GM10847 (cell line): ENCODE measurements around the gene POLR1A.

ENCODE experiments used
- POLR2A ChIP-seq: IDR thresholded peaks from 2 replicates; pipeline ENCODE4 v1.6.1; 2011; ENCODE audit not compliant: insufficient read length; ENCODE audit errors: extremely low read depth

Gene POLR1A

DNA sequence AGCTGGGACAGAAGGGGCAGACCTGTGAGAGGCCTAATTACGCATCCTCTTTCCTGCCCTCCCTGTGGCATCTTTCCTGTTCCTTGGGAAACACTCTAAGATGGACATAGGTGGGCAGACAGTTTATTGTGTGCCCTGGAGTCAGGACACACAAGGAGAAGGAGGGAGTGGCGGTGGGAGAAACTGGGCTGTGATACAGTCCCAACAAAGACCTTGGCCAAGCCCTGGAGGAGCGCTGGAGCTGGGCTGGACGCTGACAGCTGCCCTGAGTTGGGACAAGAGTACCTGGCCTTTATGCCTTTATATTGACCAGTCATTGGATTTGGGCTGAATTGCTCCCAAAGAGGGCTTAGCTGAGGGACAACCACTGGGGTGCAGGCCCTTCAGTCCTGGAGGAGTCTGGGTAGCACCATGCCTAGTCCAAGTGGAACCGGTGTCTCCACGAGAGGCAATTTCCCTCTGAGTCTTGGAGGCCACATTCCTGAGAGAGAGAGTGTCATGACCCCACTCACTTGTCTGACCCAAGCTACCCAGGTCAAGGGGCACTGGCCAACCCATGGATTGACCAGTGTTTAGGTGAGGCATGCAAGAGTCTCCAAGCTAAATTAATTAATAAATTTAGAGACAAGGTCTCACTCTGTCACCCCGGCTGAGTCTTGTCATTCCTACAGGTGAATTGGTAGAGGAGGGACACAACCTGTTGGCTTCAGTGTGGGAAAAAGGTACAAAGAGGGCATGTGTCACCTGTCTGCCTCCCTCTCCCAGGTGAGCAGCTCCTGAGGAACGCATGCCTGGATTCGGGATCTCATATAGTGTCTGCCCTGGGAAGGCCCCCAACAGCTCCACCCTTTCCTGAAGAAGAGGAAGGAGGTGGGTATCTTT is 109.8 kb downstream of the POLR1A start:
- TF ChIP-seq POLR2A: no peak

DNA sequence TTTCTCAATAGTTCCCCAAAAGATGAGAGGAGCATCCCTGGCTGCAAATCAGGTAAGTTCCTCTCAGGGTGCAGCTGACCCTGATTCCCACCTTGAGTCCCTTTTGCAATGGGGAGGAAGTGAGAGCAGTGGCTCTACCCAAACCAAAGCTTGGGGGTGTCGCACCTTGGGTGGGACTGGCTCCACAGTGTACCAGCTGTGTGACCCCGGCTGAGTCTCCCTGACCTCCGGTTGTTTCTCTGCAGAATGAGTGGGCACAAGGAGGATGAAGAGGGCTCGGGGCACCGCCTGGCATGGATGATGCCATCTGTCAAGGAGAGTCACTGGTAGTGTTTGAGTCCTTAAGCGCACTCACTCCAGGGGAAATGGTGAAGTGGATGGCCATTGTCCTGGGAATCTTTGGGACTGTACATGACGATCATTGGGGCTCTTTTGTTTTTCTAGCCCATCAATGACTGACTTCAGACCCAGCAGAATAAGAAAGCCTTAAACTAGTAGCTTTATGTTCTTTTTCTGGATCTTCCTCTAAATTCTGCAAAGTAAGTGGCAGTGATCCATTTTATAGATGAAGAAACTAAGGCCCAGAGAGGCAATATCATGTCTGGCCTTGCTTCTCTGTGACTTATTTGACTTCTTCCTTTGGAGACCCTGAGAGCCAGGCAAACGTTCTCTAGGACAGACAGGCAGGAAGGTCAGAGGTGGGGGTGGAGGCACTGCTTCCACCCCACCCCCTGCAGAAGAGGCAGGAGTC is 110.6 kb downstream of the POLR1A start:
- no peak for TF ChIP-seq POLR2A

DNA sequence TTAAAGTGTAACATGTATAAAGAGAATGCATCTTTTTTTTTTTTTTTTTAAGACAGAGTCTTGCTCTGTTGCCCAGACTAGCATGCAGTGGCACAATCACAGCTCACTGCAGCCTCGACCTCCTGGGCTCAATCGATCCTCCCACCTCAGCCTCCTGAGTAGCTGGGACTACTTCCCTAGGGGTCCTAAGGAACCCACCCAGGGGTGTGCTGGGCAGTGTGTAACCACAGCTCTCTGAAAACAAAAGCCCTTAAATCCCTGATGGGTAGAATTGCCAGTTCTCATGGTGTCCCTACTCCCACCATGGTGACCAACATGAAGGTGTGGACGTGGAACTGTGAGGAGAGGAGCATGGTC is 111.3 kb downstream of the POLR1A start:
- no peak for TF ChIP-seq POLR2A

DNA sequence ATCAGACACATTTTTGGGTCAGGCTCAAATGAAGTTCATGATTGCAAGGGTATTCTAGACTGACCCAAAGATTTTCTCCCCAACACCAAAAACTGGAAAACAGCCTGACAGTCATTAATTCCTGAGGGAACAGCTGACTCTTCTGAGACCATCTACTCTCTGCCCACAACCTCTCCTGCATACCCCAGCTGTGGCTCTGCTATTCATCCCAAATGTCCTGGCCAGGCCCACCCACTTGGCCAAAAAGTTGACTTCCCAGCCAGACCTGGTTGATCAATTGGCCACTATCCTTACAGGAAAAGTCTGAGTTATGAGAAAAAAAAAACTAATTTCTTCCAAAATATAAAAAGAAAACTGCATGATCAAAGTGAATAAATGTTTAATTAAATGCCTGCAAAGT is 113.1 kb downstream of the POLR1A start:
- TF ChIP-seq POLR2A: no peak

DNA sequence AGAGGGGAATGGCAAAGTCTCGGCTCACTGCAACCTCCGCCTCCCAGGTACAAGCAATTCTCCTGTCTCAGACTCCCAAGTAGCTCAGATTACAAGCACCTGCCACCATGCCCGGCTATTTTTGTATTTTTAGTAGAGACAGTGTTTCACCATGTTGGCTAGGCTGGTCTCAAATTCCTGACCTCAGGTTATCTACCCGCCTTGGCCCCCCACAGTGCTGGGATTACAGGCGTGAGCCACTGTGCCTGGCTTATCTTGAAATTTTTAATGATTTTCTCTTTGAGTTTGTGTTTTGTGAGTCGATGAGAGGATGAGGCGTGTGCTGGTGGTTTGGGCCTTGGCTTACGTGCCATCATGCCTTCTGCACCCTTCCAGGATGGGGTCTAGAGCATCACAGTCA is 115.6 kb downstream of the POLR1A start:
- no peak for TF ChIP-seq POLR2A

DNA sequence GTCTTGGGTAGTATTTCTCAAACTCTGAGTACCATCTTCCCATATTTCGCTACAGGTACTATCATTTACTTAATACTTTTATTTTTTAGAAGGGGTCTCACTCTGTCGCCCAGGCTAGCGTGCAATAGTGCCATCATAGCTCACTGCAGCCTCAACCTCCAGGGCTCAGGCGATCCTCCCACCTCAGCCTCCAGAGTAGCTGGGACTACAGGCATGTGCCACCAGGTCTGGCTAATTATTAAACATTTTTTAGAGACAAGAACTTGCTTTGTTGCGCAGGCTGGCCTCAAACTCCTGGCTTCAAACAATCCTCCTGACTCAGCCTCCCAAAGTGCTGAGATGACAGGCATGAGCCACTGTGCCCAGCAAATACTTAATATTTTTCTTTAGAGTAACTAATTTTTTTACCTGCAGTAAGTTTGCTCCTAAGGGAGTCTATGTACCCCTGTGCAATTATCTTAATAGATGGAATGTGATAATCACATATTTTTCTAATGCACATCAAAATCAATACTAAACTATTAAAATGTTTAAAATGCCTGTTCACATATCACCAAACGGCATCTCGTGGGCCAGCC is 116.3 kb downstream of the POLR1A start:
- no peak for TF ChIP-seq POLR2A

DNA sequence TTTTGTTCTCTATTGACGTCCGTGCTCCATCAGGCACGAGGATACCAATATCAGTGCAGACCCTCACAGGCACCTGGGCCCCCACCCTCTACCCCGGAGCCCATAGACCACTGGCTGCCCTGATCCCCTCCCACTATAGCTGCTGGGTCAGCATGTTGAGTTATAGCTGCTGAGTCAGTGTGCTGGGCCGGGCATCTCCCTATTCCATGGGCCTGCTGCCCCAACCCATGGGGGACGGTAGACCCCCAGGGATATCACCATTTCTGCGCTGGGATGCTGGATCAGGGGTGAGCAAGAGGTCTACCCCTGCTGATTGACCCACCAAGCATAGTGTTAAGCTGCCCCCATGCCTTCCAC is 116.8 kb downstream of the POLR1A start:
- TF ChIP-seq POLR2A: no peak

DNA sequence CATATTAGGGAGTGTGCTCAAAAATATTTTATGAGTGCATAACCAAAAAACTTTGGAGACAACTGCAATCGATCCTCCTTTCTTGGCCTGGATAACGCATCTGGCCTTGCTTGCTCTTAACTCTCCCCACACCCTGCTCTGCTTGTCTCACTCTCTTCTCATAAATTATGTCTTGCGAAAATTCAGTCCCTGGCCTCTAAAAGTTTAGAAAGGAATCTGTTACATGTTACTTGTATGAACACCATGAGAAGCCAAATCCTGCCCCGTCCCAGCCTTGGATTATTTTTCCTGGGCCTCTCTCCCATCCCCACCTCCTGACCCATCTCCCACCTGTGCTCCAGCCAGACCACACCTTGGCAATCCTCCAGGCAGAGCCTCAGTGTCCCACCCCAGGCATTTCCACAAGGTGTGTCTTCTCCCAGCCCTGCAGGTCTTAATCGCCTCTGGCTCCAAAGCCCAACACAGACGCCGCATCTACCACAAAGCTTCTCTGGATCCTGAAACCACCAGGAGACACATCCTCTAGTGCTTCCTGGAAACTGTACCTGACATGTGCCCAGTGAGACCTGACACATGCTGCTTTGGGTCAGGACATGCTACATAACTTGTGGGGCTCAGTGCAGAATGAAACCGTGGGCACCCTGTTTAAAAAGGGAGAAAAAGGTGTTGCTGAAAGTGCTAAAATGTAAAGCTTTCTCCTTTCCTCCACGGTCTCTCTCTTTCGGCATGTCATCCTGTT is 117.3 kb downstream of the POLR1A start:
- no peak for TF ChIP-seq POLR2A

DNA sequence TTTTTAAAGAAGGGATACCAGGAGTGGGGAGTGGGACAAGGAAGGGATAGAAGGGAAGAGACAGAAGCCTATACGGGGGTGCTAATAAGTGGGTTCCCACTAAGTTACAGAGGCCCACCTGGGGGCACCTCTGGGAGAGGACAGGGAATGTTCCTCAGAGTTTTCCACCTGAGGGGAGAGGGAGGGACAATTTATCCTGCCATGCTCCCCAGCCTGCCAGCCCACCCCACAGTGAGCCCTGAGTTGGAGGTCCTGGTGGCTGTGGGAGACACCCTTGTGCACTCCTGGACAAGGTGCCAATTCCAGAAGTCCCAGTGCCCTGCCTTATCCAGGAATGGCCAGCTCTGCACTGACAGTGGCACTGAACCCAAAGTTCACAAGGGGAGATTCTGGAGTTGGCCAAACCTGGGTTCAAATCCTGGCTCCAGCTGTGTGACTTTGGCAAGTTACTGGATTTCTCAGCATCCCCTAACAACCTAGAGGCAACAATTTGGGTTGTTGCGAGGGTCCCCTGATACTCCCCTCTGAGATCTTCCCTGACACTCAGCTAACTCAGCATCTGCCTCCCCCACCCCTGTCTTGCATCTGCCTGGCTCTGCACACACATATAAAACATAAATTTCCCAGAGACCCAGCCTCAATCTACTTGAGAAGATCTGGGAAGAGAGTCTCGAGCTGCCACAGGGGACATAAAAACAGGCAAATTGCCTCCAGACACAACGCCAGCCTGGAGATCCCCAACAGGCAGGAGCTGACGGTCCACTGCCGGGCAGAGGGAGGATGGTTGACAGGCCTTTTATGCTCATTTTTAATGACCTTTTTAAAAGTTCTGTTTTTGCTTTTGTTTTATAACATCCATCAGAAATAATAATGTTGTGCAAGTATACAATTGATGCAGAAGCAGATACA is 118.2 kb downstream of the POLR1A start:
- no peak for TF ChIP-seq POLR2A

DNA sequence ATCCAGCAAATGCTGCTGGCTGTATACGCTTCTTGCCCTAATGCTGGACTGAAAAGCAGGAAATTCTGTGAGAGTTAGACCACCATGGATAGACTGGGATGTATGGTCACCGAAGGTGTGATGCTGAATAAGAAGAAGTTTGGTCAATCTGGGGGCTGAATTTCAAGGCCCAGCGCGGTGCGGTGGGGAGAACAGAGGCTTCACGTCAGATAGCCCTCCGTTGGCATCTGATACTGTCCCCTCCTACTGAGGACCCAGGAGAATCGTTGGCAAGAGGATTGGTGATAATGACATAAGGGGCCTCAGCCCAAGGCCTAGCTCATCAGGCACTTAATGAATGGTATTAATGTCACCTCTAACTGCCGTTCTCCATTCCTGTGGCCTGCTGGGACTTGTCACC is 119.6 kb downstream of the POLR1A start:
- TF ChIP-seq POLR2A: no peak

DNA sequence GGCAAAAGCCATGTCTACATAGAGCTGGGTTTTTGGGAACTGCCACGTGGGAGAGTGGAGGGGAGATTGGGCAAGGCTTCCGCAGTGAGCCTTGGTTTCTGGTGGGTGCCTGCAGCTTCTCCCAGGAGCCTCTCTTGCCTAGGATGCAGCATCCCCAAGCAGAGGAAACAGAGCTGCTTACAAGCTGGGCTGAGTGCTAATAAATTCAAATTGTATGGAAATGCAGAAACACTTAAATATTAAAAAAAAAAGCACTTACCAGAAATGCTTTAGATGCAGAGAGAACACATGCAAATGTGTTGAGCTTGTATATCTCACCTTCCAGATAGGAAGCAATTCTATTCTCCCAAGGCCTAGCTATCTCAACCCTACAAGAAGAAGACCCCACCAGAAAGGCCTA is 120.9 kb downstream of the POLR1A start:
- TF ChIP-seq POLR2A: no peak

DNA sequence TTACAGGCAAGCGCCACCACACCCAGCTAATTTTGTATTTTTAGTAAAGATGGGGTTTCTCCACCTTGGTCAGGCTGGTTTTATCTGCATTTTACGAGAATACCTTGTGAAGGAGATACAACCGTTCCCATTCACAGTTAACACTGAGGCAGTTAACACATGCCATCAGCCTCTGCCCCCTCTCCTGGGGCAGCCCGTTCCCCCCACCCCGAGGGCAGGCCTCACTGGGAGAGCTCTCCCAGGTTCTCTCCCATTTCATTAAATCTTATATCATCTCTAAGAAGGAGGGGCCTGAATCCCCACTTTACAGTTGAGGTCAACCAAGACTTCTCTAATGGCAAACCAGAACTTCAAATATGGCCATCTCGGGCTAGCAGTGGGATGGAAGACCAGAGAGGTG is 121.9 kb downstream of the POLR1A start:
- no peak for TF ChIP-seq POLR2A

DNA sequence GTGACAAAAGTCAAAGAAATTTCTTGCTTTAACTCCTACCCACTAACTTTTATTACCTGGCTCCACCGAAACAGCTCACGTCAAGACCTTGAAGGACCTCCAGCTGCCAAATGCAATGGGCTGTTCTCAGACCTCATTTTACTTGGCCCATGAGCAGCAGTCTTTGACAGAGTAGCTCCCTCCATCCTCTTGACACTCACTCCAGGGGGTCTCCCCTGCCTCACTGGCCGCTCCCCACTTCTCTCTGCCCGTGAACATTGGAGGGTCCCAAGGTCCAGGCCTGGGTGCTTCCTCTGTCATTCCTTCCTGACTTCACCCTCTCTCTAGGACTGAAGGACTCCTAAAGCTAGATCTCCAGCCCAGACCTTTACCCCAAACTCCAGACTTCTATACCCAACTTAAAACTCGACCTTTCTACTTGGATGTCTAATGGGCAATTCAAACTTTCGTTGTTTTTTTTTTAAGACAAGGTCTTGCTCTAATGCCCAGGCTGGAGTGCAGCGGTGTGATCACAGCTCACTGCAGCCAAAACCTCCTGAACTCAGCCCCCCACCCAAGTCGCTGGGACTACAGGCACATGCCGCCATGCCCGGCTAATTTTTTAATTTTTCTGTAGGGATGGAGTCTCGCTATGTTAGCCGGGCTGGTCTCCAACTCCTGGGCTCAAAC is 124.0 kb downstream of the POLR1A start:
- TF ChIP-seq POLR2A: no peak
